NB4 (cell line): Measurements from ENCODE around the gene HOXB6.

Experiments
- DNase-seq: peaks from one replicate; pipeline ENCODE4 v3.0.0; 2010; ENCODE audit warnings: low read depth
- H3K4me3 ChIP-seq: one replicate; pipeline ENCODE4 v1.5.1; 2011; ENCODE audit warnings: mild to moderate bottlenecking, low read depth, low read length, moderate library complexity
- MYC ChIP-seq: IDR thresholded peaks from 2 replicates; pipeline ENCODE4 v1.6.1; 2011; ENCODE audit warnings: low read depth, low read length
- POLR2A ChIP-seq: IDR thresholded peaks from 2 replicates; pipeline ENCODE4 v1.6.1; 2011; ENCODE audit warnings: mild to moderate bottlenecking; ENCODE audit not compliant: insufficient read length; ENCODE audit errors: extremely low read depth
- TF ChIP-seq, protein P1 (sequence below): IDR thresholded peaks from one replicate; pipeline ENCODE4 v1.5.1; 2012; ENCODE audit warnings: low read depth, low read length
- TF ChIP-seq, protein P2 (sequence below): IDR thresholded peaks from 2 replicates; pipeline ENCODE4 v1.6.1; 2011; ENCODE audit warnings: low read depth, low read length

Gene HOXB6

DNA sequence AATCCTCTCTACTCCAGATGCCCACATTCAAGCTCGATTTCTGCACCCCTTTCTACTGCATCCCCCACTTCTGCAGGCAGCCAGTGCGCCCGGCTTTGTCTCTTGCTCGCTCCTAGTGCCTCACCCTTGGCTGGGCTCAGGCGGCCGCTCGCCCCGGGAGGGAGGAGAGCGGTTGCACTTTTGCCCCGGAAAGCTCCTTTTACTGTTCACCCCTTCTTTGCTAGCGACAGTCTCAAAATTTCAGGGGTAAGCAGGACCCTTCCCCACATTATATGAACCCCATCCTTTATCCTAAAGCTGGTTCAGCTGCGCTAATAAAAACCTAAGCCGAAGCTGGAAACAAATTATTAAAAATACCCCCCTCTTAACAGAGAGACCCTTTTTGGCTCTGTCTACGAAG is 12.2 kb downstream of the HOXB6 start:
- no peak for TF ChIP-seq MYC
- TF ChIP-seq, protein P1, sequence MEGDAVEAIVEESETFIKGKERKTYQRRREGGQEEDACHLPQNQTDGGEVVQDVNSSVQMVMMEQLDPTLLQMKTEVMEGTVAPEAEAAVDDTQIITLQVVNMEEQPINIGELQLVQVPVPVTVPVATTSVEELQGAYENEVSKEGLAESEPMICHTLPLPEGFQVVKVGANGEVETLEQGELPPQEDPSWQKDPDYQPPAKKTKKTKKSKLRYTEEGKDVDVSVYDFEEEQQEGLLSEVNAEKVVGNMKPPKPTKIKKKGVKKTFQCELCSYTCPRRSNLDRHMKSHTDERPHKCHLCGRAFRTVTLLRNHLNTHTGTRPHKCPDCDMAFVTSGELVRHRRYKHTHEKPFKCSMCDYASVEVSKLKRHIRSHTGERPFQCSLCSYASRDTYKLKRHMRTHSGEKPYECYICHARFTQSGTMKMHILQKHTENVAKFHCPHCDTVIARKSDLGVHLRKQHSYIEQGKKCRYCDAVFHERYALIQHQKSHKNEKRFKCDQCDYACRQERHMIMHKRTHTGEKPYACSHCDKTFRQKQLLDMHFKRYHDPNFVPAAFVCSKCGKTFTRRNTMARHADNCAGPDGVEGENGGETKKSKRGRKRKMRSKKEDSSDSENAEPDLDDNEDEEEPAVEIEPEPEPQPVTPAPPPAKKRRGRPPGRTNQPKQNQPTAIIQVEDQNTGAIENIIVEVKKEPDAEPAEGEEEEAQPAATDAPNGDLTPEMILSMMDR, result no peak
- TF ChIP-seq POLR2A, result no peak
- TF ChIP-seq, protein P2, sequence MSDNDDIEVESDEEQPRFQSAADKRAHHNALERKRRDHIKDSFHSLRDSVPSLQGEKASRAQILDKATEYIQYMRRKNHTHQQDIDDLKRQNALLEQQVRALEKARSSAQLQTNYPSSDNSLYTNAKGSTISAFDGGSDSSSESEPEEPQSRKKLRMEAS, result no peak

DNA sequence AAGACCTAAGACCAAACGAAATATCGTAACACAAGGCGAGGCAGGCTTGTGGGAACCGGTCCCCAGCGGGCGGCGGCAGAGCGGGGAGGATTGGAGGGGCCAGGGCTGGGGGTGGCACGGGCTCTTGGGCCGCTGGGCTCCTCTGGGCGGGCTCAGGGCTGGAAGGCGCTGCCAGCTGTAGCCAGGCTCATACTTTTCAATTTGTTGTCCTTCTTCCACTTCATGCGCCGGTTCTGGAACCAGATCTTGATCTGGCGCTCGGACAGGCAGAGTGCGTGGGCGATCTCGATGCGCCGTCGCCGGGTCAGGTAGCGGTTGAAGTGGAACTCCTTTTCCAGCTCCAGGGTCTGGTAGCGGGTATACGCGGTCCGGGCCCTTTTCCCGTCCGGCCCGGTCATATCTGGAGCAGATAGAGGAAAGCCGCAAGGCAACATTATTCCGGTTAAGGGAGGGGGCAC is 12.7 kb downstream of the HOXB6 start:
- no peak for DNase-seq
- H3K4me3 ChIP-seq, result no peak overlapping the region
- TF ChIP-seq MYC, result no peak
- TF ChIP-seq, protein P1, result no peak
- TF ChIP-seq, protein P2, result no peak
- TF ChIP-seq POLR2A, result no peak

More for the DNA sequence above, 12.2 kb downstream of the HOXB6 start:
- no peak overlapping the region for H3K4me3 ChIP-seq
- DNase-seq, result no peak

DNA sequence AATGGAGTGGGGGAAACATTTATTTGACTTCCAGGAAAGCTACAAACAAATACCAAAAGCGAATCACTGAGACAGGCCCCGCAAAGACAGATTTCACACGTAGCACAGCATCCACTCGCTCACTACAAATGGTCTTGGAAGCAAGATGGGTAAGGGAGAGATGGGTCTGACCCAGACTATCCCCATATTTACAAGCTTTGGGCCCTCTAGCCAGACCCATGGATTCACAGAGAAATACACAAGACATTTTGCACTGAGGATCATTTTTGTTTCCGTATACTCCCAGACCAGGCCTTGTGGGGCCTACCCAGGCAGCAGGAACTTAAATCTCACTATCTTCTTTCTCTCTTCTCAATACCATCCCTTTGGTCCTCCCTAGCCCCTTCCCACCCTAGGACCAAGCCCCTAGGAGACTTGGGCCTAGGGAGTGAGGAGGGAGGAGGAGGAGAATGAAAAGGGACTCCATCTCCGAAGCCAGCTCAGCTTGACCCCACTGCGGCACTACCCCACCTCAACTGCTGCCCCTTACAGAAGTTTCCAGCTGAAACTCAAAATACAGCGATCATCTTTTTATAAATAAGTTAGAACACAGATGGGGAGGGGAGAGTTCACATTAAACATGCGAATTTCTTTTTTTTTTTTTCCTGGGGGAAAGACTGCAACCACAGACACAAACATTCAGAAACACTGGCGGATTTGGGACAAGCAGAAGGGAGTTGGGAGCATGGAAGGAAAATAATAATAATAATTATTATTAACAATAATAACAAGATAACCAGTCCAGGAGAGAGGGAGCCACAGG is 13.3 kb downstream of the HOXB6 start:
- no peak for DNase-seq
- TF ChIP-seq MYC (no peak), POLR2A (no peak)
- TF ChIP-seq, protein P2, result no peak
- TF ChIP-seq, protein P1, result no peak
- no peak overlapping the region for H3K4me3 ChIP-seq

DNA sequence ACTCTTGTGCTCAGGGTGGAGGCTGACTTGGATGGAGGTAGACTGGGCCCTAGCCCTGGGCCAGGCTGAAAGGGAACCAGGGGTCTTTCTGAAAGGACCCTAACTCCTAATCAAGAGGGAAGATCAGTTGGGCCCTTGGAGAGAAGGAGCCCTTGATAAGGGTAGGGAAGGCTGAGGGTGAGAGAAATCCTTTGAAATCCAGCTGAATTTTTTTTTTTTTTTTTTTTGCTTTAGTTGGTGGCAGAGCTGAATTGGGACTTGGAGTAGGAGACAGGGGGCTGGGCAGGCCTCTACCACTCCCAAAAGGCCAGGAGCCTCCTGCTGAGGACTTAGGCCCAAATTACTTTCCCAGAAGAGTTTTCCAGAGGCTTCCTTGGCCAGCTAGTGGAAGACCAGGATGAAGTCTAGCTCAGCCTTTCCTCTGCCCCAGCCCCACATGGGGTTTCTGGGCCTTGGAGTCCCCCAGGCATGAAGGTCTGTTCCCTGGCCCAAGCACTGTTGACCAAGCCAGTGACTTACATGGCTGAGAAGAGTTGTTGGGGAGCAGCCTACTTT is 14.1 kb downstream of the HOXB6 start:
- no peak for TF ChIP-seq MYC
- TF ChIP-seq POLR2A, result no peak
- TF ChIP-seq, protein P1, result no peak
- TF ChIP-seq, protein P2, result no peak
- no peak overlapping the region for H3K4me3 ChIP-seq
- no peak for DNase-seq

DNA sequence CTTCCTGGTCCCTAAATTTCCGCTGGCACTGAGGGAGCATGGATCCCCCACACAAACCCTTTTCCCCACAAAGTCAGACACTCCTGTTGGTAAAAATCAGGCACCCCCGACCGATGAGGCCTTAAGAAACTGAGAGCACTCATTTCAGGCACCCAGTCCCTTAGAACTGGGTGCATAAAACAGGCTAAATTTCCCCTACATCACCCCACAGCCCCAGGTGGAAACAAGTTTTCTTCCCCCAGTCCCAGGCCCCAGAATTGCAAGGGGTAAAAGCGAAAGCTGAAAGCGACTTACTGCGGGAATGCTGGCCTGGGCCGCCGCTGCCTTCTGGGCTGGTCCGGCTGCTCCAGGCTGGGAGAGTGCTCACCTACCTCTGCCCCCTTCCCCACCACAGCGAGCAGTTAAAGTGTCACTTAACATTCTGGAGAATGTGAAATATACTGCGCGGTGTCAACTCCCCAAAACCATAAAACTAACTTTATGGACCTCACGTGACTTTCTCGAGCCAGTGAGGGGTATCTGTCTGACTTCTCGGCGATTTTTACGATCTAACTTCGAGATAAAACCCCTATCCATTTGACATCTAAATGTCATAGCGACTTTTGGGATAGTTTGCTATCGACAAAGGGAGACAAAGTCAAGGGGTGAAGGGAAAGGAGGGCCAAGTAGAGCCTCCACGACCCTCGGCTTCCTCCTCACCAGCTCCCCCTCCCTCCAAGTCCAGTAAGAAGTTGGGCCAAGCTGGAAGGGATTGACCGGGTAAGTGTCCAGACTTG is 14.8 kb downstream of the HOXB6 start, which contains the start of gene HOXB3:
Gene HOXB3 (minus strand): TSS at position 411 of the 776 bp plus-strand sequence. CDS start 37,767 bp downstream, outside the sequence.
- no peak for DNase-seq
- TF ChIP-seq POLR2A, result no peak
- TF ChIP-seq, protein P2, result no peak
- TF ChIP-seq, protein P1, result no peak
- TF ChIP-seq MYC, result no peak
- no peak within 1 kb of the TSS for H3K4me3 ChIP-seq
